Endodermal cell (in vitro differentiated cells): Measurements from ENCODE around the gene OXT. TPM values are rescaled to one million over a fixed set of nuclear protein-coding genes. Genes with fewer than 3 reads are reported as not detected.

Source experiments
- DNase-seq: peaks from one replicate; pipeline ENCODE4 v3.0.0-alpha.2; 2017
- H3K27ac ChIP-seq: 2 replicates; pipeline ENCODE4 v1.5.1; 2013; ENCODE audit warnings: mild to moderate bottlenecking, low read depth, low read length, moderate library complexity
- H3K27me3 ChIP-seq: 2 replicates; pipeline ENCODE4 v1.6.1; 2013; ENCODE audit warnings: mild to moderate bottlenecking, low read length, moderate library complexity; ENCODE audit not compliant: insufficient read depth, control insufficient read depth, poor library complexity, severe bottlenecking
- H3K36me3 ChIP-seq: 2 replicates; pipeline ENCODE4 v1.7.0; 2013; ENCODE audit warnings: mild to moderate bottlenecking, low read length, moderate library complexity; ENCODE audit not compliant: control insufficient read depth, insufficient read depth
- H3K4me1 ChIP-seq: one replicate; pipeline ENCODE4 v1.7.0; 2013; ENCODE audit warnings: low read length; ENCODE audit not compliant: control insufficient read depth, insufficient read depth
- H3K4me3 ChIP-seq: 2 replicates; pipeline ENCODE4 v1.5.1; 2013; ENCODE audit warnings: mild to moderate bottlenecking, low read length, moderate library complexity
- H3K9ac ChIP-seq: 2 replicates; pipeline ENCODE4 v1.6.1; 2013; ENCODE audit warnings: mild to moderate bottlenecking, low read length, moderate library complexity; ENCODE audit not compliant: poor library complexity, severe bottlenecking; ENCODE audit errors: extremely low read depth
- H3K9me3 ChIP-seq: 2 replicates; pipeline ENCODE4 v1.6.1; 2013; ENCODE audit warnings: mild to moderate bottlenecking, low read length, moderate library complexity; ENCODE audit not compliant: control insufficient read depth
- H3K27ac Mint-ChIP-seq: 2 replicates; pipeline ENCODE4 v1.8.0; 2020; ENCODE audit warnings: mixed read lengths
- H3K27me3 Mint-ChIP-seq: 2 replicates; pipeline ENCODE4 v1.8.0; 2021; ENCODE audit warnings: mild to moderate bottlenecking, mixed read lengths; ENCODE audit not compliant: insufficient read depth
- H3K36me3 Mint-ChIP-seq: 2 replicates; pipeline ENCODE4 v1.8.0; 2020; ENCODE audit warnings: low read depth, mixed read lengths
- H3K4me1 Mint-ChIP-seq: 2 replicates; pipeline ENCODE4 v1.8.0; 2020; ENCODE audit warnings: mixed read lengths
- H3K4me3 Mint-ChIP-seq: 2 replicates; pipeline ENCODE4 v1.8.0; 2020; ENCODE audit warnings: mild to moderate bottlenecking, moderate library complexity, mixed read lengths
- H3K9me3 Mint-ChIP-seq: 2 replicates; pipeline ENCODE4 v1.8.0; 2020; ENCODE audit warnings: mild to moderate bottlenecking, mixed read lengths
- CTCF ChIP-seq: fragments of 200-600 bp; sonication (generic); conservative IDR thresholded peaks from 2 replicates; pipeline ENCODE4 v1.5.0; 2021; ENCODE audit warnings: antibody characterized with exemption, mild to moderate bottlenecking
- WGBS, 2 experiments: methylation state at CpG; one replicate each; pipeline versions ENCODE4 v1.1.5 to v1.1.7; 2013; ENCODE audit warnings: missing lambda C conversion rate in 2 of 2, mixed read lengths in 1 of 2; ENCODE audit not compliant: insufficient coverage in 1 of 2, insufficient read length in 1 of 2; 5-methylcytosine and 5-hydroxymethylcytosine counted together
- total RNA-seq, 2 donors: library from RNA; stranded (reverse); fragmentation: NEBNext Ultra II Directional in 1 of 2; extraction: Animal tissue kit (Norgen Biotek cat#: 25700) in 1 of 2; gene quantifications; 2 replicates in 1 of 2; 3 replicates in 1 of 2; pipeline ENCODE4 v1.2.1, GENCODE V29; 2021

Gene OXT
- total RNA-seq, 2 donors from 2014 or later = not detected

GRCh38 chr20:3081641-3082040 lies 10.2 kb downstream of the OXT start:
- H3K36me3 ChIP-seq = no peaks in the 10 kb centered on the region
- H3K4me3 ChIP-seq = no peak overlapping the region
- H3K27ac Mint-ChIP-seq = no peak overlapping the region
- H3K4me1 ChIP-seq = no peaks in the 10 kb centered on the region
- H3K36me3 Mint-ChIP-seq = no peaks in the 10 kb centered on the region
- no peak for DNase-seq
- H3K27ac ChIP-seq = no peak overlapping the region
- TF ChIP-seq CTCF = no peak
- peaks cover 67% of the 10 kb centered on the region for H3K27me3 ChIP-seq
- H3K9me3 Mint-ChIP-seq = no peaks in the 10 kb centered on the region
- no peaks in the 10 kb centered on the region for H3K9me3 ChIP-seq
- H3K9ac ChIP-seq = no peak overlapping the region
- peak overlapping the region; percentile 48 for H3K4me3 Mint-ChIP-seq
- WGBS, 2 experiments = 93 to 94% methylated on average over 8 to 11 of the region's 11 CpGs
- H3K27me3 Mint-ChIP-seq = peaks cover 74% of the 10 kb centered on the region
- H3K4me1 Mint-ChIP-seq = no peaks in the 10 kb centered on the region

- H3K27me3 Mint-ChIP-seq = peaks cover 71% of the 10 kb centered on the region
- H3K4me1 Mint-ChIP-seq = no peaks in the 10 kb centered on the region
- H3K9me3 Mint-ChIP-seq = no peaks in the 10 kb centered on the region
- Histone ChIP-seq H3K27me3 (peaks cover 67% of the 10 kb centered on the region), H3K27ac (no peak overlapping the region), H3K36me3 (no peaks in the 10 kb centered on the region), H3K9me3 (no peaks in the 10 kb centered on the region), H3K4me1 (no peaks in the 10 kb centered on the region), H3K9ac (no peak overlapping the region), H3K4me3 (no peak overlapping the region)
- TF ChIP-seq CTCF = no peak
- peak overlapping the region; percentile 48 for H3K4me3 Mint-ChIP-seq
- WGBS, 2 experiments = 12% methylated on average over 18 to 70 of the region's 71 CpGs
- no peak overlapping the region for H3K27ac Mint-ChIP-seq
- peak; percentile 65 for DNase-seq
- H3K36me3 Mint-ChIP-seq = no peaks in the 10 kb centered on the region
These were observed 11.0 kb downstream of the OXT start for GRCh38 chr20:3082306-3082951.

- no peaks in the 10 kb centered on the region for H3K4me1 ChIP-seq
- no peak overlapping the region for H3K4me3 ChIP-seq
- H3K36me3 ChIP-seq = no peaks in the 10 kb centered on the region
- no peak overlapping the region for H3K27ac ChIP-seq
- H3K4me1 Mint-ChIP-seq = peaks cover 3% of the 10 kb centered on the region
- peaks cover 64% of the 10 kb centered on the region for H3K27me3 Mint-ChIP-seq
- peak; percentile 72 for DNase-seq
- WGBS, 2 experiments = 26 to 44% methylated on average over 29 to 76 of the region's 76 CpGs
- H3K9me3 ChIP-seq = no peaks in the 10 kb centered on the region
- H3K9me3 Mint-ChIP-seq = no peaks in the 10 kb centered on the region
- H3K36me3 Mint-ChIP-seq = no peaks in the 10 kb centered on the region
- no peak overlapping the region for H3K9ac ChIP-seq
- peak overlapping the region; percentile 38 for H3K4me3 Mint-ChIP-seq
- TF ChIP-seq CTCF = no peak
- no peak overlapping the region for H3K27ac Mint-ChIP-seq
- peaks cover 62% of the 10 kb centered on the region for H3K27me3 ChIP-seq
These were observed 11.8 kb downstream of the OXT start for GRCh38 chr20:3082955-3083952.
